Activated CD4-positive, alpha-beta T cell treated with anti-CD3 and anti-CD28 coated beads for 48 hours (primary cell): Measurements from ENCODE around the gene KIAA0513.
A peak's percentile ranks its signal among the peaks of the same experiment; 100 is the strongest.

ENCODE experiments used
- DNase-seq: peaks from one replicate; pipeline ENCODE4 v3.0.0-alpha.2; 2020

The KIAA0513 gene

DNA sequence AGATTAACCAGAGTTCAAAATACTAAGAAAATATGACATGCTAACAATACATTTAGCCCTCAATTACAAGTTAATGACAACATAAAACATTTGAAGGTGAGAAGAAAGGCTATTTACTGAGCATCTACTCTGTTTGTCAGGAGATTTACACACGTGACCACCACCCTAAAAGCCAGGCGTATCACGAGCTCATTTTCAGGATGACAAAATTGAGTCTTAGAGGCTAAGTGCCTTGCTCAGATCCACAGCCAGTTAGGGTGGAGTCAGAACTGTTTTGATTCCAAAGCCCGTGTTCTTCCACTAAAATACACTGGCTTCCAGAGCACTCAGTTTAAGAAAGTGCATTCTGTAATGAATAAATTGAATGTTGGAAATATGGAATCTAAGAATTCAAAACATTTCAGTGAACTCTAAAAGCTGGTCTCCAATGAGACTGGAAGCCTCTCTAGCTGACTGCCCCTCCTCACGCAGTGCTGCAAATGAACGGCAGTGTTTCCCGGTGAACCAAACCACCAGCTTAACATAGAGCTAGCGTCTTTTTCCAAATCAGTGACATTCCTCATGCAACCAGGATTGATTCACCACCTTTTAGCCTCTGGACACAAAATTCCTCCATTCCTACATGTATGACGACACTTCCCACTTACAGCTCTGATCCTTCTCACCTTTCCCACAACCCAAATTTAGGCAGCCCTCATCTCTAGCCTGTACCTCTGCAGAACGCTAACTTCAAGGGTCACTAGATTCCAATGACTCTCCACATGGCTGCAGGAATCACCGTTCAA lies 22.1 kb upstream of the KIAA0513 start:
- DNase-seq, result no peak

GRCh38 chr16:85006639-85007038 lies 21.0 kb upstream of the KIAA0513 start:
- DNase-seq, result no peak

DNA sequence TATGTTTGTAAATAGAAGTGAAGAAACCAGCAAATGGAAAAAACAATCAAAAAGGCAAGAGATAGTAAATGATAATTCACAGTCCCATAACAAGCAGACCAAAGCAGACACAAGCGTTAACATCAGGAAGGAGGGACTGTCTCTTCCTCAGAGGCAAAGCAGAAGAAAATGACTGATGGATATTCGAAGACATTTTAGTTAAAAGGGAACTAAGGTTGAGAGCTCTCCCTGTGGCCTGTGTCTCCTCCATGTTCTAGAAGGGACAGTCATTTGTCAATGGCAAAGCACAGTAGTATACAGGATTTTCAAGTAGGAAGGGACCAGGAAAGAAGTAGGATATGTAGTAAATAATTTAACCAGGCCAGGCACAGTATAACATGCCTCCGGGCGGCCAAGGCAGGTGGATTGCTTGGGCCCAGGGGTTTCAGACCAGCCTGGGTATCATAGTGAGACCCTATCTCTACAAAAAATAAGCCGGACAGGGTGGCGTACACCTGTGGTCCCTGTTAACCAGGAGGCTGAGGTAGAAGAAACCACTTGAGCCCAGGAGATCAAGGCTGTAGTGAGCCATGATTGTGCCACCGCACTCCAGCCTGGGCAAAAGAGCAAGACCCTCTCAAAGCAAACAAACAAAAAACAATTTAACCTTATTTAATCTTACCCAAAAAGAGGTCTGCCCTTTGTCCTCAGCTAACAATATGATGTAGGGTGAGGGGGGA lies 19.9 kb upstream of the KIAA0513 start:
- no peak for DNase-seq

- no peak for DNase-seq
These were observed 19.3 kb upstream of the KIAA0513 start for GRCh38 chr16:85008271-85008670.

GRCh38 chr16:85010446-85010930 lies 17.1 kb upstream of the KIAA0513 start:
- no peak for DNase-seq

- DNase-seq, result peak; percentile 90
These were observed 16.4 kb upstream of the KIAA0513 start, which contains the start of gene ZDHHC7 for GRCh38 chr16:85010931-85011845. Gene ZDHHC7, minus strand, starts transcription at chr16:85011535. Its CDS starts 20,917 bp downstream, at chr16:84990618.

DNA sequence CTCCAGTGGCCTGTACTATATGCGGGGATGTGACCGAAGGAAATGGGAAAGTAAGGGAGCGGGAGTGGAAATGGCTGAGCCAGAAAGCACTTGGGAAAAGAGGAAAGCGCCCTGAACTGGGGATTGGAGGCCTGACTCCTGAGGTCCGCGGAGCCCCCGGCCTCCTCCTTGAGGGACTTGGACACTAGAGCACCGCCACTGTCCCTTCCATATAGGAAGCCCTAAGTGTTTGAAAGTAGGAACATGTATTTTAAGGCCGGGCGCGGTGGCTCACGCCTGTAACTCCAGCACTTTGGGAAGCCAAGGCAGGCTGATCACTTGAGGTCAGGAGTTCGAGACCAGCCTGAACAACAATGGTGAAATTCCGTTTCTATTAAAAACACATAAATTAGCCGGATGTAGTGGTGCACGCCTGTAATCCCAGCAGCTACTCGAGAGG lies 15.7 kb upstream of the KIAA0513 start:
- DNase-seq, result peak; percentile 18

DNA sequence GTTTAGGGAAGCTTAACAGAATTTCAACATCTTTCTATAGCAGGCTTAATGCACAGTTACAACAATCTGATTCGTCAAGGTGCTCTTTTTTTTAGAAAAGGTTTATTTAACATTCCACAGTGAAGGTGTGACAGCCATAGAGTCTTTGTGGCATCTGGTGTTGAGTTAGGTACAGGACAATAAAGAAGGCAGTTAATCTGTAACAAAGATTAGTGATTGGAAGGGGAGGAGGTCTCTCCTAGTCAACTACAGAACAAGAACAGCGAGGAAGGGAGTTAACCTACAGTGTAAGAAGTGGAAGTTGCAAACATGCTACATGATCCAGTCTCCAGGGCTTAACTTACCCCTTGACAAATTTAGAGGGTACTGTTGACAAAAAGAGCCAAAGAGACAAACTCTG lies 13.3 kb upstream of the KIAA0513 start:
- no peak for DNase-seq

GRCh38 chr16:85015481-85016187 lies 12.0 kb upstream of the KIAA0513 start:
- no peak for DNase-seq

- DNase-seq, result peak; percentile 35
These were observed 10.4 kb upstream of the KIAA0513 start for GRCh38 chr16:85017151-85017550.

DNA sequence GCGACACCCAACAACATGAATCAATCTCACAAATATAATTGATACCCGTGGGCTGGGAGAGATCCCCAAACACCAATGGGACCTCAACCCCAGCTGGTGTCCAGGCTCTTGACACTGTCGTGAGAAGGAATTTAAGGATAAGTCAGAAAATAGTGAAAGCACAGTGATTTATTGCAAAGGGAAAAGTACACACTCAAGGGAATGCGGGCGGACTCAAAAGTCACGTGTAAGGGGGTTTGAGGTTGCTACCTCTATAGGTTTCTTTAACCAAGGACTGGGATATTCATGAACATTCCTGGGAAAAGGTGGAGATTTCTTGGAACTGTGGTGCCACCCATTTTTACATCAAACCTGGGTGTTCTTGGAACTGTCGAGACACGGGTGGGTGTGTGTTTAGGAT lies 10.0 kb upstream of the KIAA0513 start:
- DNase-seq, result no peak

GRCh38 chr16:85018529-85019236 lies 8.9 kb upstream of the KIAA0513 start:
- DNase-seq, result no peak

- DNase-seq, result no peak
These were observed 7.8 kb upstream of the KIAA0513 start for GRCh38 chr16:85019659-85020245.

- DNase-seq, result no peak
These were observed 1.6 kb upstream of the KIAA0513 start for GRCh38 chr16:85025781-85026653.

DNA sequence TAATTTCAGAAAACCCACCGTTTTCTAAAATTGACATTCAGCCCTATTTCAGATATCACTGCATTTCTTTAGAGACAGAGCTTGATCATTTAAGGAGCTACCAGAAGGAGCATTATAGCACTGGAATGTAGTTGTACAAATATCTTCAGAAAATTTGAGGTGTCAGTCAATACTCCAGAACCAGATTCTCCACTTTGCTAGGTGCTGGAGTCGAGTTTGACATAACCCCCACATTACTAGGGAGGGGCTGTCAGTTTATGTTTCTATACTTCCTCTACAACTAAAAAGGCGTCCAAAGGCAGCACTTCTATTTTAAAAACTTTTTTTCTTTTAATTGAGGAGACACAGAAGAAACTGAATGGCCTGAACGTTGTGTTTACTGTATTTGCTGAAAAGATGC lies 892 bp upstream of the KIAA0513 start:
- no peak for DNase-seq

DNA sequence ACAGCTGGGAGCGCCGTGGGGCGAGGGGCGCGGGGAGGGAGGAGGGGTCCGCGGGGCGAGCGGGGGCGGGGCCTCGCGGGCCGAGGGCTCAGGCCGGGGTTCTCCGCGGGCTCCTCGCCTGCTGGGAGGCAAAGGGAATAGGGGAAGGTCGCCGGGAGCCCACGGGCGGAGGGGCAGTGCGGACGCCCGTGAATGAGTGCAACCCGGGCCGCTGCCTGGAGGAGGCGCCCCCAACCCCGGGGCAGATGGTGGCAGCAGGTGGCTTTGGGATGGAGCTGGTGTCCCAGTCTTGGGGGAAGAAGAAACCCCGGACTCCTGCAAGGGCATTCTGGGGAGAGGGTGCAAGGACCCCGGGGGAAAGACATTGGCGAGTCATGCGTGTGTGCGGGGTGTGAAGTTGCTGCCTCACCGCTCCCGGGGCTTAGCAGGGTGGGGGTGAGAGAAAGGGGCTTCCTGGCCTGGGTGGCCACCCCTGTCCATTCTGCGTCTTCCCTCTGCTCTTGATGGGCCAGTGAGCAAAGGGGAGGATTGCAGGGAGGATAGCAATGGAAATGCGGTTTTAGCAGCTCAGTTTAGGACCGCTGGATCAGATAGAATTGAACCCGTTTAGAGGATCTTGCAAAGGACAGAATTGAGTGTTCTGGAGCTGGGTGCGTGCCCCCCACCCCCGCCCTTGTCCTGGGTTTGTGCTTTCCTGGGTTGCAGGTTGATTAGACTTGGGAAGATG lies 526 bp downstream of the KIAA0513 start:
- peak; percentile 40 for DNase-seq

- peak; percentile 86 for DNase-seq
These were observed 1.3 kb downstream of the KIAA0513 start for GRCh38 chr16:85028685-85029407.

DNA sequence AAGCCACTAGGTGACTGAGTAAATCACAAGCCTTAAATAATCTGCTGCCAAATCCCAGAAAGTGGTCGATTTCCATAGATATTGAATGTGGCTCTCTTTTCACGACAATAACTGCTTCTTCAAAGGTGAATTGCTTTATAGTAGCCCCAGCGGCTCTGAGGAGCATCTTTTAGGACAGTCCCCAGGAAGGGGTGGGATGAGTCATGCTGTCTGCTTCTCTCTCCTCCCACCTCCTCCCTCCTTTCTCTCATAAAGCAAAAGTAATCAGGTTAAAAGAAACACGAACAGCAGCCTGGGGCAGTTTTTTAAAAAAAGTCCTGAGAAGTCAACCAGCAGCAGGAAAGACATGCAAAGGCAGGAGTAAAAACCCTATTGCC lies 1.8 kb downstream of the KIAA0513 start:
- peak; percentile 74 for DNase-seq

- DNase-seq, result no peak
These were observed 2.4 kb downstream of the KIAA0513 start for GRCh38 chr16:85029981-85030401.
